ENCODE data around the gene RXRA. TPM values are rescaled to one million over a fixed set of nuclear protein-coding genes. Genes with fewer than 3 reads are reported as not detected.

RXRA gene
- total RNA-seq, 1 experiment from 2014 or later, result 40.5 TPM

DNA sequence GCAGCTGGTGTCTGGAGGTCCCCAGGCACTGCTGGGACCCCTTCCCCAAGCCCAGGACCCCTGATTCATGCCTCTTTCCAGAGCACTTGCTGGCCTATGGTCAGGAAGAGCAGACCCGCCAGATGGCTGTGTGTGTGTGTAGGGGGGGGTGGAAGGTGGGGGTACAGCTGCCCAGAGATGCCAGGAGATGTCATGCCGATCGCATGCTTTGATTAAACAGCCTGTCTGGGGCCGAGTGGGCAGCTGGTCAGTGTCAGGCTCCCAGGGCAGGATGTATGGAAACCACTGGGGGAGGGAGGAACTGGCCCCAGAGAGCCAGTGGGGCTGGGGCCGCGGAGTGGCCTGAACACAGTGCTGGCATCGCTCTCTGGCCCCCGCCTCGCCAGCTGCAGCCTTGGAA, 23.7 kb downstream of the RXRA start:
- no peak for DNase-seq
- H3K36me3 ChIP-seq, result no peaks in the 10 kb centered on the region
- H3K9me3 ChIP-seq, result no peaks in the 10 kb centered on the region
- H3K4me3 ChIP-seq, result no peak overlapping the region
- no peaks in the 10 kb centered on the region for H3K27me3 ChIP-seq

DNA sequence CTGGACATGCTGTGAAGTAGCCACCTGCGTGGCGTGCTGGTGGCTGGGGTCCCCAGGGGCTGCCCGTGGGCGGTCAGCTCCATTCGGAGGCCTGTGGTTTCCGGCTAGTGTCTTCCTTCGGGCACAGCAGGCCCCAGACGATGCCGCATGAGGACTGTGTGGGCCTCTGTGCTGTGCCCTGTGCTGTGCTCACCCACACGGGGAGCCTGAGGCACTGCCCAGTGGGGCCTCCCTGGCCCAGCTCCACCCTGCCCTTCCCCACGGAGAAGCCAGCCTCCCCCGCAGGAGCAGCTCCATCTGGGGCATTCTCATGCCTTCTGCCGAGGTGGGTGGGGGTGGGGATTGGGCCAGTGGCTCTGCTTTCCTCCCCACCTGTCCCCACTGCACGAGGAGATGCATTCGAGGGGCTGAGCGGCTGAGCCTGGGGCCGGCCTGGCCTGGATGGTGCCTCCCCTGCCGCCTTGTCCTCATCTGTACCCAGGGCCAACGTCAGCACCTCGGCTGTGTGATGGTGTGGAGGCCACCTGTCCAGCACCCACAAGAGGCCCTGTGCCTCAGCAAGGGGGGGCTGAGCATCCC, 24.2 kb downstream of the RXRA start:
- Histone ChIP-seq H3K36me3 (no peaks in the 10 kb centered on the region), H3K27me3 (no peaks in the 10 kb centered on the region), H3K9me3 (no peaks in the 10 kb centered on the region), H3K4me3 (no peak overlapping the region)
- no peak for DNase-seq

DNA sequence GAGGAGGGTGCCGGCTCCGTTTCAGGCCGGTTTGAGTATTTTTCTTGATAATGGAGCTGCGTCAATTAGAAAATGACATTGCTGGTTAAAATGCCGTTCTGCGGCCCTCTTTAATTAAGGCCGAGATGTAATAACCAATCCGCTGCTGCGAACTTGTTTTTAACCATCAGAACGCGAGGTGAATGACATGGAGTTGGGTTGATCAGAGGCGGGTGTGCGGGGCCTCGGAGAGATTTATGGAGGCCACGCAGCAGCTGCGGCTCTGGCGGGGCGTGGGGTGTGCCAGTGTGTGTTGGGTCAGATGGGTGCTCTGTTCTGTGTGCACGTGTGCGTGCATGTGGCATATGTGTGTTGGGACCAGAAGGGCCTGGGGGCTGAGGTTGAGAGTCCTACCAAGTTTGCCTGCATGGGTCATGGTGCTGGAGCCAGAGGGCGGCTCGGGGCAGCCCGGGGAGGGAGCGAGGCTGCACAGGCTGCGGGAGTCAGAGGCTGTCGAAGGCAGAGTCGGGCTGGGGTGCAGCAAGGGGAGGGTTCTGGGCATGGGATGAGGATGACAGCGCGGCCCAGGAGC, 25.4 kb downstream of the RXRA start:
- no peaks in the 10 kb centered on the region for H3K27me3 ChIP-seq
- DNase-seq, result no peak
- no peak overlapping the region for H3K4me3 ChIP-seq
- no peaks in the 10 kb centered on the region for H3K36me3 ChIP-seq
- H3K9me3 ChIP-seq, result no peaks in the 10 kb centered on the region

DNA sequence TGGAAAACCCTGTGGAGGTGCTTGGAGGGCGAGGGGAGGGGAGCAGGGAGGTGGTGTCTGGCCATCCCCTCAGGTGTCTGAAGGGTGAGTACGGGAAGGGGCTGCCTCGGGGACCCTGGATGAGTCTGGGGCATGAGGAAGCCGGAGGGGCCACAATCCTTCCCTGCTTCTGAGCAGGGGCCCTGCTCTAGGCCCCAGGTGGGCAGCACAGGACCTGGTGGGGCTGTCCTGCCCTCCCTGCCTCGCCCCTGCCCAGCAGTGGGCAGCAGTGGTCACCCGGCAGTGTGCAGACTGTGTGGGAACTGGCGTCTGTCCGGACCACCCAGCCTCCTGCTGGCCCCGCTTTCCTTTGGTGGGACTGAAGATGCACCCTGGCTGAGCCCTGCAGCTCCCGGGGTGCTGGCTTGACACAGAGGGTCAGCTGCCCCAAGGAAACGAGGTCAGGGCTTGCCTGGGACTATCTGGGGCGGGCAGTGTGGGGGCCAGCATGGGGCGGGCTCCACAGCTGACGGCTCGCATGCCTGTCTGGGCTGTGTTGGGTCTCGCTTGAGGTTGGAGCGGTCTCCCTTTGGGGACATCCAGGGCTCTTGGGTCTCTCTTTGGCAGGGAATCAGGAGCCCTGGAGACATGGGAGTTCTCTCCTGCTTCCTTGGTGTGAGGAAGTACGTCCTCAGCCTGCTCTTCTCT, 26.1 kb downstream of the RXRA start:
- Histone ChIP-seq H3K9me3 (no peaks in the 10 kb centered on the region), H3K4me3 (no peak overlapping the region), H3K36me3 (no peaks in the 10 kb centered on the region), H3K27me3 (no peaks in the 10 kb centered on the region)
- no peak for DNase-seq

DNA sequence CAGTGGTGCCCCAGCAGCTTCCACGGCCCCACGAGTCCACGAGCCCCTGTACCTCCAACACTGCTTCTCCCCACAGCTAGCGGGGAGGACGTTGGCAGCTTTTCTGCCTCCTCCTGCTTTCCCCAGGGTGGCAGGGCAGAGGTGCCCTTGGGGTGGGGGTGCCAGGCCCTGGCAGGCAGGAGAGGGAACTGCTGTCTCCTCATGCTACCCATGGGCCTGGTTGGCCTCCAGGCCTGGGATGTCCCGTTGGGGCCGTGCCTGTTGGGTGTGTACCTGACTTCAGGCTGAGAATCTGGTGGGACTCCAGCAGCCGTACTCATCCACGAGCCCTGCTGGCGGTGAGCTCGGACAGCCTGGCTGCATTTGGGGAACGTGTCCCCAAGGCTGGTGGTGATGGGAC, 27.3 kb downstream of the RXRA start:
- no peak for DNase-seq
- H3K9me3 ChIP-seq, result no peaks in the 10 kb centered on the region
- H3K36me3 ChIP-seq, result no peaks in the 10 kb centered on the region
- no peaks in the 10 kb centered on the region for H3K27me3 ChIP-seq
- no peak overlapping the region for H3K4me3 ChIP-seq

DNA sequence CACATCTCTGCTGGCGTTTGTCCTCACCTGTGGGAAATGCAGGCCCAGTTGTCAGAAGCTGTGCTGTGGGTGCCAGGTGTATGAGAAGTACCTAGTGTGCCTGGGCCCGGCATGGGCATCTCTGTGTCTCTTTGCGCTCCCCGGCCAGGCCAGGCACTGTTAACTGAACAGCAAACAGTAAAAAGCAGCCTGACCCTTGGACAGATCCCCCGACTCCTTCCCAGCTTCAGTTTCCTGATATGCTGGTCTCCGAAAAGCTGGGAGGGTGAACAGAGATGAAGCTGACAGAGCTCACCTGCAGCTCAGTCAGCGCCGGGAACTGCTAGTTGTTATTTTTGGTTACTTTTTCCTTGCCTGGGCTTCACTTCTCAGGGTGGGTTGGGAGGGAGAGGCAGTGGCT, 28.9 kb downstream of the RXRA start:
- H3K4me3 ChIP-seq, result no peak overlapping the region
- H3K9me3 ChIP-seq, result no peaks in the 10 kb centered on the region
- no peak for DNase-seq

DNA sequence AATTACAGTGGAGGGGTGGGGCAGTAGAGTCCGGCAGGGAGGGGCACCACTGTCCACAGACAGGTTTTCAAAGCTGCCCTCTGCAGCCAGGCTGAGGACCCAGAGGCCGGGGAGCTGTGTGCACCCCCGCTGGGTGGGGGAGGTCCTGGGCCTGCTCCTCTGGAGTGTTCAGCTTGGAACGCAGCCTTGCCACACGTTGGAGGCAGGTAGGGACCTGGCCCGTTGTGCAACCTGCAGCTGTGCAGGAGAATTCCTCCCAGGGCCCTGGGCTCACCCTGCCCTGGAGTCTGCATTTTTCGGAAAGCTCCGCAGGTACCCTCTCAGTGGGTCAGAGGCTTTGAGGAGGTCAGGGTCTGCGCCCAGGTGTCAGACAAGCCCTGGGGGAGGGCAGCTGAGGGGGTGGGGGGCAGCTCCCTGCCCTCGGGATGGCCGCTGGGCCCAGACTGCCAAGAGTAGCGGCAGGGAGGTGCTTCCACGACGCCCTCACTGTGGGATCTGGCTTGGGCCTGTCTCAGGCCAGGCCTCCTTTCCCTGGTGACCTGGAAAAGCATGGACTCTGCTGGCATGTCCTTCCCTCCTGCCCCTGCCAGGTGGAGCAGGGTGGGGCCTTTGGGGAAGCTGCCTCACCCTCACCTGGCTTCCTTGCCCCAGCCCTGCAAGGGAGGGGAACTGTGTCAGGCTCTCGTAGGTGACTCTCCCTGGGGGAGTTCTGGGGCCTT, 29.5 kb downstream of the RXRA start:
- Histone ChIP-seq H3K27me3 (no peaks in the 10 kb centered on the region), H3K4me3 (no peak overlapping the region), H3K9me3 (no peaks in the 10 kb centered on the region), H3K36me3 (no peaks in the 10 kb centered on the region)
- no peak for DNase-seq

More for the DNA sequence above, 28.9 kb downstream of the RXRA start:
- no peaks in the 10 kb centered on the region for H3K36me3 ChIP-seq
- H3K27me3 ChIP-seq, result no peaks in the 10 kb centered on the region

DNA sequence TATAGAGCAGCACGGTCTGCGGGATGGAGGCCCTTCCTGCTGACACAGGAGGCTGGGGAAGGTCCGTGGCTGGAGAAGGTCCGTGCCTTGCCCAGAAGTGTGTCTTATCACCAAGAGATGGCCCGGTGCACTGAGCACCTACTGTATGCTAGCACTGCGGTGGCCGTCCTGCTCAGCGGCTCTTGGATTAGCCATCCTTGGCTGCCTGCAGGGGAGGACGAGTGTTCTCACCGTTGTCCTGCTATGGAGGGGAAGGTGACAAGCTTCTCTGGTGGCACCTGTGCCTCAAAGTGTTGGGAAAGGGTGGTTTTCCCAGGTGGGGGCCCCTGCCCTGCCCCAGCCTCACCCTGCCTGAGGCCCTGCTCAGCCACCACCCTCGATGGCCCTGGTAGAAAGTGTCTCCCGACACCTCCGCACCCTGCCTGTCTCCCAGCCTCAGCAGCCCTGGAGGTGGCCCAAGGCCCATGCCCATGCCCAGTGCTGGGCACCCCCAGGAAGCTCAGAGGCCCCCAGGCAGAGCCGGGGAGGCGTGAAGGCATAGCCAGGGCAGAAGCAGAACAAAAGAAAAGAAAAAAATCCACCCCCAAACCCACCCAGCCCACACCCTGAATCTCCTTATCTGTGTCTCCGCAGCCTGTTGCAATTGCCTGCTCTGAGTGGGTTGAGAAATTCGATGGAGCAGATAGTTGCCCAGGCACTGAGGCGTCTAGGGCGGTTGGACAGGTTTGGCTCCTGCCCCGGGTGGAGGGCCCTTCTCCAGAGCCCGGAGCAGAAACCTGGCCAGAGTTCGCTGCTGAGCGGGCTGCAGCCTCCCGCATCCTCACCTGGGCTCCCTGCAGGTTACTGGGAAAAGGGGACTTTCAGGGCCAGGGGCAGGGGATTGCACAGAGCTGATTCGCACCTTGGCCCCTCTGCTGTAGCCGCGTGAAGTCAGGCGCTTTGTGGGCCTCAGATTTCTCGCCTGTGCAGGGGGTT, 30.5 kb downstream of the RXRA start:
- H3K4me3 ChIP-seq, result no peak overlapping the region
- no peak for DNase-seq
- no peaks in the 10 kb centered on the region; the same call in 1 of the 2 replicates for H3K36me3 ChIP-seq
- H3K27me3 ChIP-seq, result no peaks in the 10 kb centered on the region
- H3K9me3 ChIP-seq, result no peaks in the 10 kb centered on the region

DNA sequence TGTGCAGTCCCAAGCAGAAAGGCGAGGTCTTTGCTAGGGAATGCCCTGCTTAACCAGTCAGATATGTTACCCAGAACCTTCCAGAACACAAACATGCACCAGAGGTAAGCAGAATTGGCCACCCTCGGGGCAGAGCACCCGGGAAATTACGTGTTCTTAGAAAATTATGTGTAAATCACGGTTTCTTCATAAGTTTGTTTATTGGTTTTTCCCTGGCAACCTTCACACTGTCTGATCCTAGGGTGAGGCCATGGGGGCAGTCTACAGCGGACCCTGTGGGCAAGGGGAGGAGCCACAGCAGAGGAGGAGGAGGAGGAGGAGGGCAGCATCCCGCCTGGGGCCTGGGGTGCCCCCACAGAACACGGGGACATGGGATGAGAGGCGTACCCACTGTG, 31.4 kb downstream of the RXRA start:
- Histone ChIP-seq H3K36me3 (no peaks in the 10 kb centered on the region; the same call in 1 of the 2 replicates), H3K4me3 (no peak overlapping the region), H3K9me3 (no peaks in the 10 kb centered on the region), H3K27me3 (no peaks in the 10 kb centered on the region)
- no peak for DNase-seq

DNA sequence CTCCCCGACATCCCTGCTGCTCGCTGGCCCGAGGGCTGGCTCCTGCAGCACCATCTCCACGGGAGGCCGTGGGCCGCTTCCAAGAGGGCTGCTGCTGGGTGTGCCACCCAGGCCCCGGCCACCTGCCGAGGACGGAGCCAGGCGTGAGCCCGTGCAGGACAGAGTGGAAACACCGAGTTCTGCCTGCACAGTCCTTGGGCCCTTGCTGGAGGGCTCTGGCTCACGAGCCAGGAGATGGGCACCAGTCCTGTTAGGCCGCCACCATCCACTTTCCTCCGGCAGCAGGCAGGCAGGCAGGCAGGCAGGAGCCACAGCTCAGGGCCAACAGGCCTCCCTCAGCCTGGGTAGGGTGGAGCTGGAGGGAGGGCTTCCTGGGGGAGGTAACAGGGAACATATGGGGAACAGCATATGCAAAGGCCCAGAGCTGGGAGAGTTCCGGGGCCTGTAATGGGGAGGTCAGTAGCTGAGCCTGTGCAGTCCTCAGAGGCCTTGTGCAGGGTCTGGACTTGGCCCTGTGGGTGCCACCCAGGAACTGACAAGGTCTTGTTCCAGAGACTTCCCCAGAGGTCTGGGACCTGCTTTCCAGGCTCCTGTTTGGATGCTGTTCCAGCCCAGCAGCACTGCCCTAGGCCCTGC, 31.9 kb downstream of the RXRA start:
- Histone ChIP-seq H3K9me3 (no peaks in the 10 kb centered on the region), H3K27me3 (no peaks in the 10 kb centered on the region), H3K36me3 (no peaks in the 10 kb centered on the region; the same call in 1 of the 2 replicates), H3K4me3 (no peak overlapping the region)
- DNase-seq, result peak; percentile 25

DNA sequence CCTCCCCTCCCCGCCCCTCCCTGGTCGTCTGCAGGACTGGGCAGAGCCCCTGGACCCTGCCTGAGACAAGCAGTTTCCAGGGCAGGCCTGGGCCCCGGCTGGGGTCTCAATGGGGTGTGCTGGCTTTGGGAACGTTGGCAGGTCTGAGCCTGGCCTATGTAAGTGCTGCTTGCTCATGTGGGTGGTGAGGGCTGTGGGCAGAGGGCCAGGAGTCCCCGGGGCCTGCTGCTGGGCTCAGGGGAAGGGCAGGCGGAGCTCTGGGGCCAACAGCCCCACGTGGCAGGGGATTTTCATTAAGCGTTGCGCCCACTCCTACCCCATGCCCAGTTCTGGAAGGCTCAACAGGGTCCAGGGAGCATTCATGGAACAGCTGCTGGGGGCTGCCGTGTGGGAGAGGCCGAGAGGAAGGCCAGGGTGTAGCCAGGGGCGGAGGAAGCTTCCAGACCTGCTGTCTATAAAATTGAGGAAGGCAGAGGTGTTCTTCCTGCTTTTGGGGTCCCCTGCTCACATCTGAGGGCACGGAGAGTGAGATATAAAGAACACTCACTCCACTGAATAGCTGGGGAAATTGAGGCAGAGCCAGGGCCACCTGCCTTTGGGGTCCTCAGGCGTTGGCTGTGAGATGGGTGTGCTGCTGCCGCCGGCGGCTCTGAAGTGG, 32.5 kb downstream of the RXRA start:
- Histone ChIP-seq H3K9me3 (no peaks in the 10 kb centered on the region), H3K4me3 (no peak overlapping the region), H3K36me3 (no peaks in the 10 kb centered on the region; the same call in 1 of the 2 replicates), H3K27me3 (no peaks in the 10 kb centered on the region)
- peak; percentile 73 for DNase-seq

DNA sequence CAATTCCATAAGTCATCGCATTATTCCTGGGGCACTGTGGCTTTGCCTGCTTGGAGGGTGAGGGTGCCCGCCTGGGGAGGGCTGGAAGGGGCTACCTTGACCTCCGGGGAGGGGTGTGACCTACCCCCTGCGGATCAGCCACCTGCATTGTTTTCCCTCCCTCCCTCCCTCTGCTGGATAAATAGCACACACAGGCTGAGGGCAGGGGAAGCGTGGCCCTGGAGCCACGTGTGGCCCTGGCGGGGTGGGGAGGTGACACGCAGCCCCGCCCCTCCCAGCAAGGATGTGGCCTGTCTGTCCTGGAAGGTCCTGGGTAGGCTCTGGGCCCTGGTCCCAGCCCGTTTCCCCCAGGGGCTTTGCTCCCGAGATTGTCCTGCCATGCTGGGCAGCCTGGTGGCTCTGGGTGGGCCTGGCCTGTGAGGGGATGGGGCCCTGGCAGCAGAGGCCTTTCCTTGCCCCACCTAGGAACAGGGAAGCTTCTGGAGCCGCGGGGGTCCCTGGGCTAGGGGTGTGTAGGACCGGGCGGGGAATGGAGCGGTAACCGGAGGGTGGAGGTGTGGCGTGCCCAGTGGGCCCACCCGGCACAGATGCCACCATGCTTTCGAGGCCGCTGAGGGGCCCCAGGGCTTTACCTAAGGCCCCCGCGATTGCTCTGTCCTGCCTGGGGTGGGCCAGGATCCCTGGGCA, 33.4 kb downstream of the RXRA start:
- no peak overlapping the region for H3K4me3 ChIP-seq
- no peaks in the 10 kb centered on the region for H3K9me3 ChIP-seq
- H3K27me3 ChIP-seq, result no peaks in the 10 kb centered on the region
- no peaks in the 10 kb centered on the region; the same call in 1 of the 2 replicates for H3K36me3 ChIP-seq
- no peak for DNase-seq

DNA sequence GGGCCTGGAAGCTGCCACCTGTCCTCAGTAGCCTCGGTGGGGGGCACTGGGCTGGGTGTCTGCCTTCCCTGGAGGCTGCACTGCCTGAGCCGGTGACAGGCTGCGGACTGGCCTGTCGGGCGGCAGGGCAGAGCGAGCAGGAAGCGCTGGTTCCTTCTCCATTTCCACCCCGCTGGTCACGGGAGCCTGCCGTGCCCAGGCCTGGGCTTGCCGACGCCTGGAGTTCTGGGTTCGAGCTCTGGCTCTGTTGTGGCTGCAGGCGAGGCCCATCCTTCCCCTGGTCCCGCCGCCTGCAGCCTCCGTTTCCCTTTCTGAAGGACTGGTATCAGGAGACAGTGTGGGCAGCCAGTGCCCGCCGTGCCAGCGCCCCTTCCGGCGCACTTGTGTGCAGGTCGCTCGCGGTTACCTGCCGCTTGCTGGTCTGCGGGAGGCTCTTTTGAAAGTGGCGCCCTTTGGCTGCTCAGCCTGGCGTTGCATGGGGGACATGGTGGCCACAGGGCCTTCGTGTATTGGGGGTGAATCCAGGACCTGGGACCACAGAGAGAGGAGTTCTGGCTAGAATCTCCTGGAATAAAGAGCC, 34.0 kb downstream of the RXRA start:
- H3K36me3 ChIP-seq, result no peaks in the 10 kb centered on the region; the same call in 1 of the 2 replicates
- no peaks in the 10 kb centered on the region for H3K9me3 ChIP-seq
- no peak for DNase-seq
- H3K27me3 ChIP-seq, result no peaks in the 10 kb centered on the region
- no peak overlapping the region for H3K4me3 ChIP-seq

DNA sequence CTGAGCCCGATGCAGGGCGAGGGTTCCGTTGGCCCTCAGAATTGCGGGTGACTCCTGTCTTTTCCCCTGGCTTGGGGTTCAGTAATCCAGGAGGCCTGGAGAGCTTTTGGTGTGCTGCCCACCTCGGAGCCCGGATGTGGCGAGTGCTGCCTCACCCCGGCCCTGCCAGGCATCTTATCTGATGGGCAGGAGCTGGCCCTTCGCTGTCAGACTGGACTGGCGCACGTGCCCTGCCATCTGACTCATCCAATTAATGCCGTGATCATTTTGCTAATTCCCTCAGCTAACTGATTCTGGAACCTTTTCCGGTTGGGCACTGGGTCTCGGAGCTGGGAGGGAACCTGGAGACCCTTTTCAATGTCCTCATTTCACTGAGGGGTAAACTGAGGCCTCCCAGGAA, 34.6 kb downstream of the RXRA start:
- Histone ChIP-seq H3K4me3 (no peak overlapping the region), H3K27me3 (no peaks in the 10 kb centered on the region), H3K36me3 (no peaks in the 10 kb centered on the region; the same call in 1 of the 2 replicates), H3K9me3 (no peaks in the 10 kb centered on the region)
- DNase-seq, result peak; percentile 95

DNA sequence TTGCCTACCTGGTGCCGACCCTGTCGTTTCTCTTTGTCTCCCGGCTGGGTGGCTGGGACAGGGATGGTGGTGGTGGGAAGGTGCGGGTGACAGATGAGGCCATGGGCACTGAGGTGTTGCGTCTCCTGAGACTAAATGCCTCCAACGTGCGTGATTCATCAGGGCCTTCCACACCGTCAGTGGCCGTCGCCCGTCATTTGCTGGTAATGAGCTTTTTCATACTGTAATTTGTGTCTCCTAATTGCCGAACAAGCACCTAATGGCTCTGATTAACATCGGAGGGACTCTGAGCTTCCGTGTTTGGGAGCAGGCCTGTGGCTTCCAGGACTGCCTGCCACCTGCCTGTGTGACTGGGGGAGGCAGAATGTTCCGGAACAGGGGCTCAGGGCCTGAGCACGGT, 35.2 kb downstream of the RXRA start:
- H3K27me3 ChIP-seq, result no peaks in the 10 kb centered on the region
- H3K4me3 ChIP-seq, result no peak overlapping the region
- no peaks in the 10 kb centered on the region; the same call in 1 of the 2 replicates for H3K36me3 ChIP-seq
- H3K9me3 ChIP-seq, result no peaks in the 10 kb centered on the region
- no peak for DNase-seq
